Esophagus muscularis mucosa (tissue), 4 donors: ENCODE results near the gene CAPN2. TPM values are rescaled to one million over a fixed set of nuclear protein-coding genes. Genes with fewer than 3 reads are reported as not detected.
"Not testable (repeated sequence)": the region's sequence is repeated elsewhere in the genome, so short reads cannot be mapped to it uniquely, and the experiment has no call there.

Experiments
- DNase-seq: peaks from one replicate; pipeline ENCODE4 v3.0.0-alpha.2; 2017; ENCODE audit errors: extremely low spot score
- H3K27ac ChIP-seq, 4 donors: fragments of 200-600 bp; sonication (generic); replicated peaks in 1 of 4; 1 replicate in 3 of 4; 2 replicates in 1 of 4; pipeline ENCODE4 v1.5.1; 2016 to 2019; ENCODE audit warnings: mild to moderate bottlenecking in 1 of 4
- H3K27me3 ChIP-seq, 4 donors: fragments of 200-600 bp; sonication (generic); one replicate each; pipeline versions ENCODE4 v1.5.1 to v1.6.0; 2016 to 2019
- H3K36me3 ChIP-seq, 4 donors: fragments of 200-600 bp; sonication (generic); one replicate each; pipeline ENCODE4 v1.5.1; 2016 to 2019
- H3K4me1 ChIP-seq, 4 donors: fragments of 200-600 bp; sonication (generic); one replicate each; pipeline ENCODE4 v1.5.1; 2016 to 2019
- H3K4me3 ChIP-seq, 4 donors: fragments of 200-600 bp; sonication (generic); 1 replicate in 2 of 4; 2 replicates in 2 of 4; pipeline ENCODE4 v1.5.1; 2016 to 2019; ENCODE audit warnings: mild to moderate bottlenecking in 4 of 4, moderate library complexity in 1 of 4
- H3K9me3 ChIP-seq, 4 donors: fragments of 200-600 bp; sonication (generic); 1 replicate in 3 of 4; 2 replicates in 1 of 4; pipeline ENCODE4 v1.5.1; 2016 to 2019
- EP300 ChIP-seq: sonication (generic); formaldehyde crosslinking; IDR thresholded peaks from one replicate; pipeline ENCODE4 v1.6.1; 2017; ENCODE audit warnings: antibody characterized with exemption
- POLR2A ChIP-seq: fragments of 450-650 bp; IDR thresholded peaks from one replicate; pipeline ENCODE4 v1.6.1; 2017; ENCODE audit warnings: antibody characterized with exemption, moderate library complexity, mild to moderate bottlenecking, low read depth
- POLR2AphosphoS5 ChIP-seq, 2 donors: sonication (generic); formaldehyde crosslinking; IDR thresholded peaks; one replicate each; pipeline ENCODE4 v1.6.1; 2017; ENCODE audit warnings: antibody characterized with exemption in 2 of 2
- WGBS: methylation state at CpG from one replicate; pipeline ENCODE4 v1.1.5; 2018; 5-methylcytosine and 5-hydroxymethylcytosine counted together
- intact Hi-C: fragments of 100-400 bp; cut with DNase I; formaldehyde crosslinking; loops from one replicate; pipeline ENCODE4 v1.15.1; 2023
- total RNA-seq, 4 donors: library from RNA; depleted of rRNA; stranded (reverse); fragments of >200 nt; gene quantifications; one replicate each; pipeline versions ENCODE4 v1.1.0 to v1.2.1, GENCODE V29; 2016
- TF ChIP-seq, protein P1 (sequence below), 3 experiments: fragments of 200-600 bp in 2 of 3; fragments of 450-650 bp in 1 of 3; sonication (generic) in 2 of 3; IDR thresholded peaks; one replicate each; pipeline ENCODE4 v1.5.1; 2017 to 2019; ENCODE audit warnings: antibody characterized with exemption in 3 of 3, mild to moderate bottlenecking in 2 of 3, moderate library complexity in 1 of 3

The CAPN2 gene
- total RNA-seq, 4 donors from 2014 or later, result 91.9 to 231 (median 161) TPM

- intact Hi-C loops, result no loop called here
- 78% methylated on average over 4 of the region's 4 CpGs for WGBS
- TF ChIP-seq, protein P1, sequence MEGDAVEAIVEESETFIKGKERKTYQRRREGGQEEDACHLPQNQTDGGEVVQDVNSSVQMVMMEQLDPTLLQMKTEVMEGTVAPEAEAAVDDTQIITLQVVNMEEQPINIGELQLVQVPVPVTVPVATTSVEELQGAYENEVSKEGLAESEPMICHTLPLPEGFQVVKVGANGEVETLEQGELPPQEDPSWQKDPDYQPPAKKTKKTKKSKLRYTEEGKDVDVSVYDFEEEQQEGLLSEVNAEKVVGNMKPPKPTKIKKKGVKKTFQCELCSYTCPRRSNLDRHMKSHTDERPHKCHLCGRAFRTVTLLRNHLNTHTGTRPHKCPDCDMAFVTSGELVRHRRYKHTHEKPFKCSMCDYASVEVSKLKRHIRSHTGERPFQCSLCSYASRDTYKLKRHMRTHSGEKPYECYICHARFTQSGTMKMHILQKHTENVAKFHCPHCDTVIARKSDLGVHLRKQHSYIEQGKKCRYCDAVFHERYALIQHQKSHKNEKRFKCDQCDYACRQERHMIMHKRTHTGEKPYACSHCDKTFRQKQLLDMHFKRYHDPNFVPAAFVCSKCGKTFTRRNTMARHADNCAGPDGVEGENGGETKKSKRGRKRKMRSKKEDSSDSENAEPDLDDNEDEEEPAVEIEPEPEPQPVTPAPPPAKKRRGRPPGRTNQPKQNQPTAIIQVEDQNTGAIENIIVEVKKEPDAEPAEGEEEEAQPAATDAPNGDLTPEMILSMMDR (IDR thresholded peaks at IDR 0.05), result no peak
- TF ChIP-seq POLR2A, result no peak
- no peak for TF ChIP-seq POLR2AphosphoS5 (IDR thresholded peaks at IDR 0.05)
- no peak for TF ChIP-seq EP300
- no peak overlapping the region for H3K27ac ChIP-seq
- H3K36me3 ChIP-seq, result peaks cover 57 to 88% (median 80%) of the 10 kb centered on the region in 4 donors
- H3K4me3 ChIP-seq, result no peak overlapping the region
- DNase-seq, result no peak
- no peaks in the 10 kb centered on the region for H3K27me3 ChIP-seq
- no peaks in the 10 kb centered on the region for H3K9me3 ChIP-seq
- no peaks in the 10 kb centered on the region for H3K4me1 ChIP-seq
Observed at GRCh38 chr1:223802602-223803001, 90.3 kb downstream of the CAPN2 start.

- no peaks in the 10 kb centered on the region for H3K27me3 ChIP-seq
- peaks cover 51 to 86% (median 74%) of the 10 kb centered on the region in 4 donors for H3K36me3 ChIP-seq
- H3K4me1 ChIP-seq, result no peaks in the 10 kb centered on the region
- no peaks in the 10 kb centered on the region for H3K9me3 ChIP-seq
- H3K4me3 ChIP-seq, result no peak overlapping the region
- 87% methylated on average over 7 of the region's 7 CpGs for WGBS
- TF ChIP-seq POLR2AphosphoS5 (IDR thresholded peaks at IDR 0.05) (no peak), EP300 (no peak), POLR2A (no peak)
- TF ChIP-seq, protein P1 (IDR thresholded peaks at IDR 0.05), result no peak
- H3K27ac ChIP-seq, result no peak overlapping the region
- no peak for DNase-seq
- intact Hi-C loops, result no loop called here
Observed at GRCh38 chr1:223803211-223803610, 90.9 kb downstream of the CAPN2 start.

GRCh38 chr1:223809905-223810304, 97.6 kb downstream of the CAPN2 start:
- not testable (repeated sequence) for H3K27ac ChIP-seq, H3K4me3 ChIP-seq, DNase-seq, H3K27me3 ChIP-seq, H3K9me3 ChIP-seq, H3K4me1 ChIP-seq
- intact Hi-C loops, result loop anchor here (5.0 kb wide), 1 partner anchor 37 kb away; the partner anchor contains the start of gene TP53BP2
- peaks cover 23 to 67% (median 52%) of the 10 kb centered on the region in 4 donors for H3K36me3 ChIP-seq
- 81% methylated on average over 4 of the region's 4 CpGs for WGBS

GRCh38 chr1:223810586-223810985, 98.2 kb downstream of the CAPN2 start:
- 64% methylated on average over 2 of the region's 2 CpGs for WGBS
- intact Hi-C loops, result loop anchor here (5.0 kb wide), 1 partner anchor 37 kb away; the partner anchor contains the start of gene TP53BP2
- H3K27me3 ChIP-seq, result no peaks in the 10 kb centered on the region
- H3K9me3 ChIP-seq, result no peaks in the 10 kb centered on the region
- H3K4me3 ChIP-seq, result no peak overlapping the region
- H3K36me3 ChIP-seq, result peaks cover 17 to 62% (median 49%) of the 10 kb centered on the region in 4 donors
- TF ChIP-seq POLR2A (no peak), EP300 (no peak), POLR2AphosphoS5 (IDR thresholded peaks at IDR 0.05) (no peak)
- TF ChIP-seq, protein P1 (IDR thresholded peaks at IDR 0.05), result no peak
- no peak overlapping the region for H3K27ac ChIP-seq
- peaks cover 2 to 12% (median 10%) of the 10 kb centered on the region in 4 donors for H3K4me1 ChIP-seq
- no peak for DNase-seq

- TF ChIP-seq, protein P1 (IDR thresholded peaks at IDR 0.05), result peak; percentile 47 to 61 (median 55)
- TF ChIP-seq POLR2AphosphoS5 (IDR thresholded peaks at IDR 0.05), result no peak
- peaks cover 17 to 51% (median 38%) of the 10 kb centered on the region in 4 donors for H3K36me3 ChIP-seq
- intact Hi-C loops, result loop anchor here (5.0 kb wide), 1 partner anchor 36 kb away; the partner anchor contains the start of gene TP53BP2
- H3K27ac ChIP-seq, result no peak overlapping the region
- DNase-seq, result no peak
- H3K4me3 ChIP-seq, result no peak overlapping the region
- no peaks in the 10 kb centered on the region for H3K9me3 ChIP-seq
- WGBS, result 50% methylated on average over 3 of the region's 3 CpGs
- H3K27me3 ChIP-seq, result no peaks in the 10 kb centered on the region
- peaks cover 3 to 16% (median 15%) of the 10 kb centered on the region in 4 donors for H3K4me1 ChIP-seq
Observed at GRCh38 chr1:223811634-223812101, 99.3 kb downstream of the CAPN2 start.
